Activated CD4-positive, alpha-beta T cell treated with anti-CD3 and anti-CD28 coated beads for 36 hours (primary cell): ENCODE data around the gene MAST2. TPM values are rescaled to one million over a fixed set of nuclear protein-coding genes. Genes with fewer than 3 reads are reported as not detected.

Source experiments
- ATAC-seq: fragments of 200-7000 bp; cut with Tn5 transposase; one replicate; pipeline ENCODE4 v1.10.0; 2021; ENCODE audit warnings: mild to moderate bottlenecking, moderate library complexity
- CTCF ChIA-PET: fragments of 350-600 bp; sonication (Branson Sonifier 250); formaldehyde crosslinking; loops from one replicate; lab custom pipeline; 2021; ENCODE audit warnings: antibody characterized with exemption; lab: Charles Lee
- POLR2A ChIA-PET: fragments of 350-600 bp; sonication (Branson Sonifier 250); formaldehyde crosslinking; loops from one replicate; lab custom pipeline; 2021; ENCODE audit warnings: antibody characterized with exemption, inconsistent platforms; lab: Charles Lee
- DNase-seq: peaks from one replicate; pipeline ENCODE4 v3.0.0-alpha.2; 2020
- H3K27ac Mint-ChIP-seq: one replicate; pipeline ENCODE4 v1.8.0; 2021; ENCODE audit warnings: mixed read lengths
- H3K27me3 Mint-ChIP-seq: one replicate; pipeline ENCODE4 v1.8.0; 2021; ENCODE audit warnings: mixed read lengths
- H3K36me3 Mint-ChIP-seq: one replicate; pipeline ENCODE4 v1.8.0; 2021; ENCODE audit warnings: low read depth, mixed read lengths
- H3K4me1 Mint-ChIP-seq: one replicate; pipeline ENCODE4 v1.8.0; 2021; ENCODE audit warnings: mixed read lengths
- H3K4me3 Mint-ChIP-seq: one replicate; pipeline ENCODE4 v1.8.0; 2021; ENCODE audit warnings: mild to moderate bottlenecking, moderate library complexity, mixed read lengths
- H3K9me3 Mint-ChIP-seq: one replicate; pipeline ENCODE4 v1.8.0; 2021; ENCODE audit warnings: low read depth, mixed read lengths
- intact Hi-C, 2 experiments: fragments of 100-400 bp; cut with DNase I in 1 of 2; cut with micrococcal nuclease in 1 of 2; formaldehyde crosslinking; loops; one replicate each; pipeline versions ENCODE4 v1.14.2 to v1.15.1; 2022 to 2024; cut with DNase I, micrococcal nuclease
- total RNA-seq, 2 experiments: library from RNA; stranded (reverse); gene quantifications; one replicate each; pipeline ENCODE4 v1.2.3, GENCODE V29; 2021

MAST2 gene
- total RNA-seq = 10 to 100 TPM; 20.1 to 22.9 TPM

DNA sequence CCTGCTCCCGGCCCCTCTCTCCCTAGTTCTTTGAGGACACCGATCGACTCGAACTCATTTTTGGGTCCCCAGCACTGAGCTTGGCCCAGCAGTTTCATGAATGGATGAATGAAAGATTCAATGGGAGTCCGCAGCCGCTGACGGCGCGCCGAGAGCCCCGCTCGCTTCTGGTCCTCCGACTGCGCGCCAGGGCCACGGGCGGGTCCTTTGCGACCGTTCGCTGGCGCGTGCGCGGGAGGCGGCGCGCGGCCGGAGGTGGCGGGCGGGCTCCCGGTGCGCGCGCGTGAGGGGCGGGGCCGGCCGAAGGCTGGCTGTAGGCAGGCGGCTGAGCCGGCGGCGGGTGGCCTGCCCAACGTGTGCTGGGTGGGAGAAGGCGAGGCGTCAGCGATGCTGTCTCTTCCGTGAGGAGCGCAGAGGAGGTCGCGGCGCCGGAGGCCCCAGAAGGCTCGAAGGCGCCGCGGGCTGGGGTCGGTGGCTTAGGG lies at the start of gene MAST2:
Gene MAST2 (plus strand): TSS at position 314 of the 482 bp plus-strand sequence. CDS start 284 bp downstream, outside the sequence.
- Mint-ChIP-seq H3K27me3 (no peaks in the 10 kb centered on the region), H3K27ac (peak within 1 kb of the TSS; percentile 82), H3K4me3 (peak within 1 kb of the TSS; percentile 98), H3K4me1 (peaks cover 27% of the 10 kb centered on the region), H3K36me3 (peaks cover 4% of the 10 kb centered on the region), H3K9me3 (no peaks in the 10 kb centered on the region)
- peak; percentile 96 for ATAC-seq
- ChIA-PET CTCF (no interaction called here), POLR2A (no interaction called here)
- intact Hi-C loops = loop anchor here (1.0 to 5.0 kb wide), 7 partner anchors 39 to 443 kb away; partner anchors contain the start of genes IPP (in 2 of the 2), PIK3R3 (in 1 of the 2) and RAD54L (in 1 of the 2)
- DNase-seq = peak; percentile 92

DNA sequence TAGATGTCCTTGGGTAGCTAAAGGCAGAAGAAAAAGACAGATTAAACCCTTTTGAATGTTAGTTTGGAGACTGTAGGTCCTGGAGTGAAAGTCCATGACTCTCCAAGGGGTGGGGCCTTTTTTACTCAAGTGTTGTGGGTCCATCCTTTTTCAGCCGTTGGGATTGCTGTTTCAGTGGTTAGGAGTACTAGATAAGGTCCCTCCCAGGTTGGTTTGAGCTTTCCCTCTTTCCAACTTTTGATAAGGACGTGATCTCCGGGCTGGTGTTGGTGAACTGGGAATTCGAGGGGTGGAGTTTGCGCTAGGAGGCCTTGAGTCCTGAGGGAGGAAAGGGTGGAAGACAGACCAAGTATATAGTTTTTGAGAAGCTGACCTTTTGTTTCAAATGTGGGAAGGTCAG lies 47.7 kb upstream of the MAST2 start:
- ChIA-PET POLR2A (no interaction called here), CTCF (no interaction called here)
- H3K9me3 Mint-ChIP-seq = peaks cover 8% of the 10 kb centered on the region
- no peak overlapping the region for H3K27ac Mint-ChIP-seq
- no peaks in the 10 kb centered on the region for H3K36me3 Mint-ChIP-seq
- intact Hi-C loops = no loop called here
- ATAC-seq (no peak), DNase-seq (no peak)
- H3K27me3 Mint-ChIP-seq = no peaks in the 10 kb centered on the region
- H3K4me3 Mint-ChIP-seq = no peak overlapping the region
- peaks cover 12% of the 10 kb centered on the region for H3K4me1 Mint-ChIP-seq

DNA sequence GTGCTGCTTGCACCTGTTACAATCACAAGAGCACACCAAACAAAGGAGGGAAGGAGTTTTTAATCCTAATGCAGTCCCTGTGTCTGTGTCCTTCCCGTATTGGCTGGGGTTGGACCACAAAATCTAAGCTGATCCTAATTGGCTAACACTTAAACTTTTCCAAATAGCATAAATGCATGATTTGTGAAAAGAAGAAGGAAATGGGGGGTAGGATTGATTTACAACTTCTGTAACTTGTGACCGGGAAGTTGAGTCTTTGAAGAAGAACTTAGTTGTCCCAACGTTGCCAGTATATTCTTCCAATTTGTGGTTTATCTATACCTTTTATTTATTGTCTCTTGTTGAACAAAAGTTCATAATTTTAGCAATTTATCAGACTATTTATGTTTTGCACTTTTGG lies 41.1 kb upstream of the MAST2 start:
- Mint-ChIP-seq H3K27ac (no peak overlapping the region), H3K4me1 (no peaks in the 10 kb centered on the region), H3K27me3 (no peaks in the 10 kb centered on the region), H3K36me3 (no peaks in the 10 kb centered on the region), H3K9me3 (no peaks in the 10 kb centered on the region), H3K4me3 (no peak overlapping the region)
- CTCF ChIA-PET = no interaction called here
- POLR2A ChIA-PET = interaction anchor here (0.6 kb wide), 1 partner anchor 1022 kb away, joined by 6 read pairs; no protein-coding TSS in a partner anchor
- ATAC-seq (no peak), DNase-seq (no peak)
- intact Hi-C loops = no loop called here

DNA sequence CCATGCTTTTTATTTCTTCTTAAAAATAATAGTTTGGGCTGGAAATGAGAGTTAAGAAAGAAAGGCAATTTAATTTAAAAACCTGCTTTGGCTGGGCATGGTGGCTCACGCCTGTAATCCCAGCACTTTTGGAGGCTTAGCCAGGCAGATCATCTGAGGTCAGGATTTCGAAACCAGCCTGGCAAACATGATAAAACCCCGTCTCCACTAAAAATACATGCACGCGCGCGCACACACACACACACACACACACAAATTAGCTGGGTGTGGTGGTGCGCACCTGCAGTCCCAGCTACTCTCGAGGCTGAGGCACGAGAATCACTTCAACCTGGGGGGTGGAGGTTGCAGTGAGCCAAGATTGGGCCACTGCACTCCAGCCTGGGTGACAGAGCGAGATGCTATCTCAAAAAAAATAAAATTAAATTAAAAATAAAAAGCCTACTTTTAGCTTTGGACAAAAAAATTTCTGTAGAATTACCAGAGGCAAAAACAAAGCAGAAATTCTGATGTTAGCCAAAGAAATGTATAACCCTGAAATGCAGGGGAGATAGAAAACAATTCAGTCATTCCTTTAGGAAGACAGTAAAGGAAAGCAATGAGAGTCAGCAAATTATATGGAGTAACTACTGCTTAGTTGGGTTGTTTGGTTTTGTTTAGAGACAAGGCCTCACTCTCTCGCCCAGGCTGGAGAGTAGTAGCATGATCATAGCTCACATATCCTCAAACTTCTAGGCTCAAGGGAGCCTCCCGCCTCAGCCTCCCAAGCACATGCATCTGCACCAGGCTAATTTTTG lies 37.2 kb upstream of the MAST2 start:
- no peaks in the 10 kb centered on the region for H3K9me3 Mint-ChIP-seq
- POLR2A ChIA-PET = no interaction called here
- DNase-seq = no peak
- H3K4me1 Mint-ChIP-seq = no peaks in the 10 kb centered on the region
- H3K4me3 Mint-ChIP-seq = no peak overlapping the region
- no peak overlapping the region for H3K27ac Mint-ChIP-seq
- CTCF ChIA-PET = no interaction called here
- intact Hi-C loops = no loop called here
- no peaks in the 10 kb centered on the region for H3K27me3 Mint-ChIP-seq
- no peak for ATAC-seq
- H3K36me3 Mint-ChIP-seq = no peaks in the 10 kb centered on the region

DNA sequence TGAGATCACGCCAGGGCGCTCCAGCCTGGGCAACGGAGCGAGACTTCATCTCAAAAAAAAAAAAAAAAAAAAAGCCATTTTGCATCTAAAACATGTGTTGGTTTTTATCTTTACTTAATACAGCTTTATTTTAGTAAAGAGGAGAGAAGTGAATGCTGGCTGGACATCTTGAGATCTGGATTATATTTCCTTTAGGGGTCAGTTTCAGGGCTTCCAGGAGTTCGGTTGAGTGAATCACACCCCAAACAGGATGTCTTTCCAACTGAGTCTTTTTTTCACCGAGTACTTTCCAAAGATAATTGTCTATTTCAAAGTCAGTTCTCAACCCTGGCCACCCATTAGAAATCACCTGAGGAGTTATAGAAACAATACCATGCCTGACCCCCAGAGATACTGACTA lies 36.4 kb upstream of the MAST2 start:
- DNase-seq = no peak
- no peak for ATAC-seq
- CTCF ChIA-PET = no interaction called here
- H3K27me3 Mint-ChIP-seq = no peaks in the 10 kb centered on the region
- H3K27ac Mint-ChIP-seq = no peak overlapping the region
- POLR2A ChIA-PET = no interaction called here
- no peaks in the 10 kb centered on the region for H3K36me3 Mint-ChIP-seq
- intact Hi-C loops = no loop called here
- no peak overlapping the region for H3K4me3 Mint-ChIP-seq
- H3K4me1 Mint-ChIP-seq = no peaks in the 10 kb centered on the region
- no peaks in the 10 kb centered on the region for H3K9me3 Mint-ChIP-seq

DNA sequence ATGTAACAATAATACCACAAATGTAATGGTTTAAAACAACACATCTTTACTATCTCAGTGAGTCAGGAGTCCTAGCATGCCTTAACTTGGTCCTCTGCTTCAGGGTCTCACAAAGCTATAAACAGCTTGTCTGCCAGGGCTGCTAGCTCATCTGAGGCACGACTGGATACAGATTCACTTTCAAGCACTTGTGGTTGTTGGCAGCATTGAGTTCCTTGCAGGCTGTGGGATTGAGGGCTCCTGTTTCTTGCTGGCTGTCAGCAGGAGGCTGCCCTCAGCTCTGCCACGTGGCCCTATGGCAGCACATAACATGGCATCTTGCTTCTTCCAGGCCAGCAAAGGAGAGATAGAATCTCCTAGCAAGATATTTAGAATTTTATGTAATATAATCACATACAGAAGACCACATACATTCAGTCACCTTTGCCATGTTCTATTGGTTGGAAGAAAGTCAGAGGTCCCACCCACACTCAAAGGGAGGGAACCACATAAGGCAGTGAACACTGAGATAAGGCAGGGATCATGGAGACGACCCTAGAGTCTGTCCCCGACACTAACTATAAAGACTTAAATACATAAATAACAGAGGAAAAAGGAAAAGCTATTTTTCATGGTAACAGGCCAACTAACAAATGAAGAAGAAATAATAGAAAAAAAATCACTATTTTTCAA lies 34.0 kb upstream of the MAST2 start:
- Mint-ChIP-seq H3K4me1 (no peaks in the 10 kb centered on the region), H3K27ac (no peak overlapping the region), H3K36me3 (no peaks in the 10 kb centered on the region), H3K27me3 (no peaks in the 10 kb centered on the region), H3K9me3 (no peaks in the 10 kb centered on the region), H3K4me3 (no peak overlapping the region)
- CTCF ChIA-PET = no interaction called here
- no peak for DNase-seq
- intact Hi-C loops = no loop called here
- no peak for ATAC-seq
- POLR2A ChIA-PET = interaction anchor here (0.5 kb wide), 1 partner anchor 181 kb away, joined by 5 read pairs; no protein-coding TSS in a partner anchor

DNA sequence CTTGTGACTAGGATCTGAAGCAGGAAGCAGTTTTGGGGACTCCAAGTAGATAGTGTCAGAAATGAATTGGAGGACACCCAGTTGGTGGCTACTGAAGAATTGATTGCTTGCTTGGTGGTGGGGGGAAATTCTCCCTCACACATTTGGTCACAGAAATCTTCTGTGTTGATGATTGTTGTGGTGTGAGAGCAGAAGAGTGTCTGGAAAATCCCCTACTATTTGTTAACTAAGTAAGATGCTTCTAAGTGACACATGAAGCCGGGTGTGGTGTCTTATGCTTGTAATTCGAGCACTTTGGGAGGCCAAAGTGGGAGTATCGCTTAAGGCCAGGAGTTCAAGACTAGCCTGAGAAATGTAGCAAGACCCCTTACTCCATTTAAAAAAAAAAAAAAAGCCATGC lies 30.4 kb upstream of the MAST2 start:
- intact Hi-C loops = no loop called here
- Mint-ChIP-seq H3K36me3 (no peaks in the 10 kb centered on the region), H3K27me3 (no peaks in the 10 kb centered on the region), H3K9me3 (no peaks in the 10 kb centered on the region), H3K4me1 (no peaks in the 10 kb centered on the region), H3K4me3 (no peak overlapping the region), H3K27ac (no peak overlapping the region)
- ChIA-PET POLR2A (no interaction called here), CTCF (interaction anchor here (0.6 kb wide), 2 partner anchors 181 to 517 kb away, joined by 3 read pairs; no protein-coding TSS in a partner anchor)
- no peak for DNase-seq
- no peak for ATAC-seq

DNA sequence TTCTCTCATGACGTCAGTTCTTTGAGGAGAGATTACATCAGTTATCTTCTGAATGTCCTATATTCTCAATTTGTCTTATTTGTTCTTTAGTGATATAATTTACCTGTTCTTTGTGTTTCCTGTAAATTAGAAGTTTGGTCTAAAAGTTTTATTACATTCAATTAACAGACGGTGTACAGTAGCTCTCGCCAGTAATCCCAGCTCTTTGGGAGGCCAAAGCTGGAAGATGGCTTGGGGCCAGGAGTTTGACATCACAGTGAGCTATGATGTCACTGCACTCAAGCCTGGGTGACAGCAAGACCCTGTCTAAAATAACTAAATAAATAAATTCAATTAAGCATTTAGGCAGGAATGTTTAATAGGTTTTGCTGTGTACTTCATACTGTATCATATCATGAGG lies 27.6 kb upstream of the MAST2 start:
- Mint-ChIP-seq H3K4me3 (no peak overlapping the region), H3K9me3 (no peaks in the 10 kb centered on the region), H3K27ac (no peak overlapping the region), H3K27me3 (no peaks in the 10 kb centered on the region), H3K36me3 (no peaks in the 10 kb centered on the region), H3K4me1 (no peaks in the 10 kb centered on the region)
- POLR2A ChIA-PET = no interaction called here
- intact Hi-C loops = no loop called here
- CTCF ChIA-PET = interaction anchor here (0.6 kb wide), 1 partner anchor 937 kb away, joined by 3 read pairs; no protein-coding TSS in a partner anchor
- no peak for DNase-seq
- no peak for ATAC-seq

DNA sequence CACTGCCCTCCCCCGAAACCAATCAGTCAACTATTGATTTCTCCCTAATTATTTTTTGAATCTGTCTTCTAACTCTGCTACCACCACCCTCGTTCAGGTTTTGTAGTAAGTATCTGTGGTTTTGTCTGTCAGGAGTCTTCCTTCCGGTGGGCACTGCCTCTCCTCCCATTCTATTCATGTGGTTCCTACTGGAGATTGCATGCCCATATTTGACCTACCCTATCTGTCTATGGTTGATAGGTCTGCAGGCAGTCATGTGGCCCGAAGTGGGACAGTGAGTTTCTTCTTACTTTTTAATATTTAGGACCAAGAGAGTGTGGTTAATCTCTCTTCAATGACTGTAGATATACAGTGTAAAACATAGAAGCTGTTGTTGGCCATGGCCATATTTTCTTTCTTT lies 17.8 kb upstream of the MAST2 start:
- Mint-ChIP-seq H3K27ac (peak overlapping the region; percentile 47), H3K4me3 (peak overlapping the region; percentile 60), H3K36me3 (no peaks in the 10 kb centered on the region), H3K9me3 (no peaks in the 10 kb centered on the region), H3K27me3 (peaks cover 3% of the 10 kb centered on the region), H3K4me1 (peaks cover 13% of the 10 kb centered on the region)
- CTCF ChIA-PET = interaction anchor here (0.7 kb wide), 1 partner anchor 395 kb away, joined by 3 read pairs; no protein-coding TSS in a partner anchor
- ATAC-seq = peak; percentile 96
- intact Hi-C loops = no loop called here
- peak; percentile 44 for DNase-seq
- POLR2A ChIA-PET = no interaction called here

DNA sequence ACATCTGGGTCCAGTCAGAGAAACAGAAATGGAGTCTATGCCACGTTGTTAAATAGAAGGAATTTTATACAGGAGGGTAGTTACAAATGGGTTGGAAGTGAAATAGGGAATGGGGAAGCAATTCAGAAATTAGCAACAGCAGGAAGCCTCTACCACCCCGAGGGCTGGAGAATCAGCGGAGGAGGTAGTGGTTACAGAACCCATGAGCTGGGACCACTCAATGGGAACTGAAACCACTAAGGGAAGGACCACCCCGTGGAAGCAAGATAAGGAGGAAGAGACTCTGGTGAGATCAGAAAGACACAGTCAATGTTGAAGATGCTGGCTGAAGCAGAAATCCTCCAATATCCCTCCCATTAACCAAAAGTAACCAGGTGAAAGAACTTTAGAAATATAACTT lies 15.5 kb upstream of the MAST2 start:
- DNase-seq (no peak), ATAC-seq (no peak)
- Mint-ChIP-seq H3K36me3 (no peaks in the 10 kb centered on the region), H3K27me3 (peaks cover 7% of the 10 kb centered on the region), H3K27ac (no peak overlapping the region), H3K4me1 (peaks cover 13% of the 10 kb centered on the region), H3K4me3 (no peak overlapping the region), H3K9me3 (no peaks in the 10 kb centered on the region)
- intact Hi-C loops = no loop called here
- ChIA-PET CTCF (no interaction called here), POLR2A (no interaction called here)

DNA sequence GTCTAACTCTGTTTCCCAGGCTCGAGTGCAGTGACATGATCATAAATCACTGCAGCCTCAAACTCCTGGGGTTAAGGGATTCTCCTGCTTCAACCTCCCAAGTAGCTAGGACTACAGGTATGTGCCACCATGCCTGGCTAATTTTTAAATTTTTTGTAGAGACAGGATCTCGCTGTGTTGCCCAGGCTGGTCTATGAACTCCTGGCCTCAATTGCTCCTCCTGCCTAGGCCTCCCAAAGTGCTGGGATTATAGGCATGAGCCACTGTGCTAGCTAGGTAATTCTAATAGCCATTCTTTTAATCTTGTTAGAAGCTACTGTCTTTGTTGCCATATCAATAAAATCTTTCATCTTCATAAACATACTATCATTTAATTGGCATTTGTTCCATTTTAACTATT lies 13.8 kb upstream of the MAST2 start:
- no peak overlapping the region for H3K27ac Mint-ChIP-seq
- DNase-seq (no peak), ATAC-seq (no peak)
- POLR2A ChIA-PET = no interaction called here
- no peaks in the 10 kb centered on the region for H3K9me3 Mint-ChIP-seq
- no peak overlapping the region for H3K4me3 Mint-ChIP-seq
- intact Hi-C loops = no loop called here
- H3K27me3 Mint-ChIP-seq = peaks cover 7% of the 10 kb centered on the region
- CTCF ChIA-PET = no interaction called here
- no peaks in the 10 kb centered on the region for H3K36me3 Mint-ChIP-seq
- H3K4me1 Mint-ChIP-seq = peaks cover 11% of the 10 kb centered on the region
